GM10248 (cell line): ENCODE measurements around the gene PDE1C.

Experiments
- CTCF ChIA-PET: fragments of 300-600 bp; sonication (Branson Sonifier 250); formaldehyde crosslinking; extraction: SDS; loops from one replicate; lab custom pipeline; 2021; ENCODE audit warnings: antibody characterized with exemption; lab: Yijun Ruan, JAX
- POLR2A ChIA-PET: fragments of 350-650 bp; sonication (Branson Sonifier 250); formaldehyde crosslinking; extraction: SDS; loops from one replicate; lab custom pipeline; 2020; ENCODE audit warnings: antibody characterized with exemption; lab: Yijun Ruan, JAX
- DNase-seq: peaks from one replicate; pipeline ENCODE4 v3.0.0; 2012; ENCODE audit errors: extremely low spot score
- CTCF ChIP-seq: IDR thresholded peaks from 2 replicates; pipeline ENCODE4 v1.5.1; 2012; ENCODE audit warnings: mild to moderate bottlenecking, low read depth; ENCODE audit errors: extremely low read depth, missing control alignments, control extremely low read depth

PDE1C gene

GRCh38 chr7:31910191-31910590 lies 160.0 kb downstream of the PDE1C start:
- ChIA-PET CTCF (interaction anchor here (1.0 to 1.2 kb wide), 2 partner anchors 12 to 20 kb away, joined by 4 read pairs; no protein-coding TSS in a partner anchor), POLR2A (no interaction called here)
- DNase-seq: no peak
- TF ChIP-seq CTCF: no peak

GRCh38 chr7:31906479-31907171 lies 163.6 kb downstream of the PDE1C start:
- ChIA-PET POLR2A (no interaction called here), CTCF (no interaction called here)
- no peak for TF ChIP-seq CTCF
- DNase-seq: no peak

- TF ChIP-seq CTCF: no peak
- ChIA-PET POLR2A (no interaction called here), CTCF (interaction anchor here (1.9 kb wide), 1 partner anchor 10 kb away, joined by 5 read pairs; no protein-coding TSS in a partner anchor)
- no peak for DNase-seq
Observed at GRCh38 chr7:31903962-31904361, 166.2 kb downstream of the PDE1C start.

- DNase-seq: no peak
- CTCF ChIA-PET: no interaction called here
- TF ChIP-seq CTCF: no peak
- POLR2A ChIA-PET: no interaction called here
Observed at GRCh38 chr7:31899356-31899927, 170.8 kb downstream of the PDE1C start.

- DNase-seq: no peak
- ChIA-PET CTCF (interaction anchor here (1.1 kb wide), 1 partner anchor 21 kb away, joined by 3 read pairs; no protein-coding TSS in a partner anchor), POLR2A (no interaction called here)
- no peak for TF ChIP-seq CTCF
Observed at GRCh38 chr7:31896925-31897324, 173.3 kb downstream of the PDE1C start.

GRCh38 chr7:31894308-31894707 lies 175.9 kb downstream of the PDE1C start:
- ChIA-PET CTCF (interaction anchor here (0.8 to 2.8 kb wide), 5 partner anchors 9 to 111 kb away, joined by 3 to 9 read pairs (median 5); no protein-coding TSS in a partner anchor), POLR2A (no interaction called here)
- no peak for TF ChIP-seq CTCF
- DNase-seq: no peak
